Measurements from ENCODE around the gene CCDC12.

The CCDC12 gene

DNA sequence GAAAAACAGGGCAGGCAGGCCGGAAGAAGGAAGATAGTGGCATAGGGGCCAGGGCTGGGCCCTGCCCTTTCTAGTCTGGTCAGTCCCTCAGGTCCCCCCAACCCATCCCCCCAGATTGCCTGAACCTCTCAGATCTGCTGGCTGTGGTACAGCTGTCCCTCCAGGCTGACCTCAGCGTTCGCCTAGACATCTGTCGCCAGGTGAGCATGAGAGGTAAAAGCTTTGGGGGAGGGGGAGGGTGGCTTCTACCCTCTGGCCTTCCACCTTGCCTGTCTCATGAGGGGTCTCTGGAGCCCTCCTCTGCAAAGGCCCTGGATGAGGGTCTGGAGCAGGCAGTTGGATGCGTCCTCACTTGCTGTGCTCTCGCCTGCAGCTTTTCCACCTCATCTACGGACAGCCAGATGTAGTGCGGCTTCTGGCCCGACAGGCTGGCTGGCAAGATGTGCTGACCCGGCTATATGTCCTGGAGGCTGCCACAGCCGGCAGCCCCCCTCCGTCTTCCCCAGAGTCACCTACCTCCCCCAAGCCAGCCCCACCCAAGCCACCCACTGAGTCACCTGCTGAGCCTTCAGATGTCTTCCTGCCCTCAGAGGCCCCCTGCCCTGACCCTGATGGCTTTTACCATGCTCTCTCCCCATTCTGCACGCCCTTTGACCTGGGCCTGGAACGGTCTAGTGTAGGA lies 23.1 kb upstream of the CCDC12 start:
- H3K4me3 ChIP-seq (replicated peaks; ENCODE audit: low read depth, low read length) = no peak overlapping the region
- TF ChIP-seq CTCF (IDR thresholded peaks at IDR 0.05; ENCODE audit: low read depth, low read length, missing control alignments) = no peak
- no peak for DNase-seq (ENCODE audit: extremely low read depth, low read depth)

DNA sequence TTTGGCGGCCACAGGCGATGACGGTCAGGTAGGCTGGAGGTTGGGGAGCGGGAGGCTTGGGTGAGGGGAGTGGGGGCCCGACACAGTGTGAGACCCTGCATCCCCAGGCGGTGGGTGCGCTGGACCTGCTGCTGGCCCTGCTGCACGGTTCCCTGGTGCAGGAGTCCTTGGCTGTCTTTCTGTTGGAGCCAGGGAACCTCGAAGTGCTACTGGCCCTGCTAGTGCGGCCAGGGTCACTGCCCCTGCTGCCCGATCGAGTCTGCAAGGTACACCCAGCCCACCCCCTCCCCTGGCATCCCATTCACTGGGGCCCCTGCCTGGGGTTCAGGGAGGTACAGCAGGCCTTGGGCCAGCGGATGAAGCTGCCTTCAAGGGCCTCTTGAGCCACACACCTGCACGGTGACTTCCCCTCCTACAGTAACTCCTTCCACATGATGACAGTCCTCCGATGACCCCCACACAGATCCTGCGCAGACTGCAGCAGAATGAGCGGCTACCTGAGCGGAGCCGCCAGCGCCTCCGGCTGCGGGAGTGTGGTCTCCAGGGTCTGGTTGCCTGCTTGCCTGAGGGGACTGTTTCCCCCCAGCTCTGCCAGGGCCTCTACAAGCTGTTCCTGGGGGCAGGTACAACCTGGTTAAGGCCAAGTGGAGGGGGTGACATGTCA lies 22.4 kb upstream of the CCDC12 start:
- H3K4me3 ChIP-seq (replicated peaks; ENCODE audit: low read depth, low read length) = no peak overlapping the region
- no peak for TF ChIP-seq CTCF (IDR thresholded peaks at IDR 0.05; ENCODE audit: low read depth, low read length, missing control alignments)
- no peak for DNase-seq (ENCODE audit: extremely low read depth, low read depth)

GRCh38 chr3:46998121-46998851 lies 21.7 kb upstream of the CCDC12 start:
- no peak for DNase-seq (ENCODE audit: extremely low read depth, low read depth)
- H3K4me3 ChIP-seq (replicated peaks; ENCODE audit: low read depth, low read length) = no peak overlapping the region
- peak; percentile 78 for TF ChIP-seq CTCF (IDR thresholded peaks at IDR 0.05; ENCODE audit: low read depth, low read length, missing control alignments)

GRCh38 chr3:46997453-46998091 lies 21.0 kb upstream of the CCDC12 start:
- H3K4me3 ChIP-seq (replicated peaks; ENCODE audit: low read depth, low read length) = no peak overlapping the region
- TF ChIP-seq CTCF (IDR thresholded peaks at IDR 0.05; ENCODE audit: low read depth, low read length, missing control alignments) = no peak
- DNase-seq (ENCODE audit: extremely low read depth, low read depth) = no peak

DNA sequence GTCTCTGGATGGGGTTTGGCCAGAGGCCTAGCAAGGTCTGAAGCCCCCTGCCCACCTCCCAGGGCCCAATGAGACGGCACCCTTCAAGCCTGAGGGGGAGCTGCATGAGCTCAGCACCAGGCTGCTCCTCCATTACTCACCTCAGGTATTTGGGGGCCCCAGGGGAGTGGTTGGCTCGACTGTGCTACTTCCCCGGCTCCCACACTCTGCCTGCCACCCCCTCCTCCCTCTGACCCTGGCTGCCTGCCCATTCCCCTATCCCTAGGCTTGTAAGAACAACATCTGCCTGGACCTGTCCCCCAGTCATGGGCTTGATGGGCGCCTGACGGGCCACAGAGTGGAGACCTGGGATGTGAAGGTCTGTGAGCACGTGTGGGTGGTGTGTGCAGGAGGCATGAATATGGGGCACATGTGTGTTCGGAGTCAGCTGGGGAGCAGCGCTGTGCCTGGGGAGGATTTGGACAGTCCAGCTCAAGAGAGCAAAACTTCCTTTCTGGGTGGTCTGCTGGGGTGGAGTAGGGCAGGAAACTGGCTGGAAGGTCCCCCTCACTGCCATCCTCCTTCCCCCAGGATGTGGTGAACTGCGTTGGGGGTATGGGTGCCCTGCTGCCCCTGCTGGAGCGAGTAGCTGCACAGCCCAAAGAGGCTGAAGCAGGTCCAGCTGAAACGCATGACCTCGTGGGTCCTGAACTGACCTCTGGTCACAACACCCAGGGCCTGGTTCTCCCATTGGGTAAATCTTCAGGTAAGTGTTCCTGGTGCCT lies 20.3 kb upstream of the CCDC12 start:
- H3K4me3 ChIP-seq (replicated peaks; ENCODE audit: low read depth, low read length) = no peak overlapping the region
- no peak for TF ChIP-seq CTCF (IDR thresholded peaks at IDR 0.05; ENCODE audit: low read depth, low read length, missing control alignments)
- DNase-seq (ENCODE audit: extremely low read depth, low read depth) = no peak

GRCh38 chr3:46995901-46996562 lies 19.5 kb upstream of the CCDC12 start:
- no peak for TF ChIP-seq CTCF (IDR thresholded peaks at IDR 0.05; ENCODE audit: low read depth, low read length, missing control alignments)
- H3K4me3 ChIP-seq (replicated peaks; ENCODE audit: low read depth, low read length) = no peak overlapping the region
- DNase-seq (ENCODE audit: extremely low read depth, low read depth) = no peak
